NT2/D1 (cell line): Measurements from ENCODE around the gene SERPIND1.

ENCODE experiments used
- SUZ12 ChIP-seq: IDR thresholded peaks from 2 replicates; pipeline ENCODE4 v1.6.1; 2011; ENCODE audit not compliant: insufficient read length, insufficient read depth; ENCODE audit errors: extremely low read depth
- YY1 ChIP-seq: IDR thresholded peaks from 2 replicates; pipeline ENCODE4 v1.6.1; 2011; ENCODE audit not compliant: insufficient read length, insufficient read depth
- ZNF274 ChIP-seq: IDR thresholded peaks from 2 replicates; pipeline ENCODE4 v1.6.1; 2011; ENCODE audit warnings: mild to moderate bottlenecking, low read depth, low read length

DNA sequence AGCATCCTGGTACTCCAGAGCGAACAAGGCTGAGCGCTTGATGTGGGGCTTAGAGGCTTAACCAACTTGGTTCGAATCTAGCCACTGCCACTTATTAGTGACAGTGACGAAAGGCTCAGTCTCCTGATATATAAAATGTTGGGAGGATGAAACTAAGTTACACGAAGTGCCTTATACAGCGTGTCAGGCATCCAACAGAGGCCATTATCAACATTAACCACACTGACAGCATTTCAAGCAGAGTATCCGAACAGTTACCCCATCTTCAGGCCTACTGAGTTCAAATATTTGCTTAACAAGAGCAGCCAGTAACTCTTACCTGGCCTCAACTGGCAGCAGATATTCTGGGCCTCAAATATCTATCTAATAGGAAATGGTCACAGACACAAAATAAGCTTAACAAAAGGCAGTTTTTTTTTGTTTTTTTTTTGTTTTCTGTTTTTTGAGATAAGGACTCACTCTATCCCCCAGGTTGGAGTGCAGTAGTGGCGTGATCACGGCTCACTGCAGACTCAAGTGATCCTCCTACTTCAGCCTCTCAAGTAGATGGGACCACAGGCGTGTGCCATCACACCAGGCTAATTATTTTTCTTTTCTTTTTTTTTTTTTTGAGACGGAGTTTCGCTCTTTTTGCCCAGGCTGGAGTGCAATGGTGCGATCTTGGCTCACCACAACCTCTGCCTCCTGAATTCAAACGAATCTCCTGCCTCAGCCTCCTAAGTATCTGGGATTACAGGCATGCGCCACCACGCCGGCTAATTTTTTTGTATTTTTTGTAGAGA is 2.9 kb downstream of the SERPIND1 start:
- TF ChIP-seq ZNF274 (no peak), YY1 (no peak), SUZ12 (no peak)
